ENCODE data around the gene ZBTB33.
A peak's percentile ranks its signal among the peaks of the same experiment; 100 is the strongest.

The ZBTB33 gene

GRCh38 chrX:120242813-120243212 lies 7.8 kb upstream of the ZBTB33 start:
- no CpG with 5 or more reads among the region's 5 CpGs for WGBS (ENCODE audit: insufficient coverage)
- peaks cover 0 to 10% (median 0%) of the 10 kb centered on the region in 4 experiments for H3K4me1 ChIP-seq (ENCODE audit: control extremely low read depth in 1 of 4, control insufficient read depth in 4 of 4, insufficient read depth in 4 of 4, low read length in 3 of 4)
- ChIA-PET POLR2A (no interaction called here), CTCF (interaction anchor here (1.1 to 1.3 kb wide), 2 partner anchors 12 to 29 kb away, joined by 3 read pairs; no protein-coding TSS in a partner anchor)
- peaks cover 0 to 18% (median 0%) of the 10 kb centered on the region in 5 experiments for H3K27me3 ChIP-seq (replicated peaks in 2 of 5; ENCODE audit: control insufficient read depth in 4 of 5, insufficient read depth in 5 of 5, low read length in 4 of 5)
- no peak overlapping the region for H3K4me3 ChIP-seq (ENCODE audit: control insufficient read depth in 1 of 7, extremely low read depth in 1 of 7, insufficient read depth in 4 of 7, low read depth in 2 of 7, low read length in 6 of 7)
- no peak overlapping the region for H3K27ac ChIP-seq (ENCODE audit: insufficient read depth in 1 of 2, low read depth in 1 of 2, low read length in 2 of 2, poor library complexity in 1 of 2, severe bottlenecking in 2 of 2)
- DNase-seq = peak in 2 of 3 donors; percentile 6 to 28
- peaks cover 0 to 11% (median under 1%) of the 10 kb centered on the region in 4 experiments for H3K36me3 ChIP-seq (ENCODE audit: control insufficient read depth in 4 of 4, insufficient read depth in 4 of 4, low read length in 3 of 4)
- H3K9me3 ChIP-seq (ENCODE audit: control extremely low read depth in 1 of 5, control insufficient read depth in 4 of 5, insufficient read depth in 2 of 5, low read depth in 1 of 5, low read length in 4 of 5) = no peaks in the 10 kb centered on the region

- H3K27ac ChIP-seq (ENCODE audit: insufficient read depth in 1 of 2, low read depth in 1 of 2, low read length in 2 of 2, poor library complexity in 1 of 2, severe bottlenecking in 2 of 2) = peak overlapping the region; percentile 80 to 92
- CTCF ChIA-PET = no interaction called here
- DNase-seq = no peak
Observed at GRCh38 chrX:120244395-120244734, 6.2 kb upstream of the ZBTB33 start.

GRCh38 chrX:120244735-120245498 lies 5.7 kb upstream of the ZBTB33 start:
- peak; percentile 81 to 89 (median 89) for DNase-seq

More at GRCh38 chrX:120244395-120244734, 6.2 kb upstream of the ZBTB33 start:
- POLR2A ChIA-PET = no interaction called here
- no peaks in the 10 kb centered on the region for H3K9me3 ChIP-seq (ENCODE audit: control extremely low read depth in 1 of 5, control insufficient read depth in 4 of 5, insufficient read depth in 2 of 5, low read depth in 1 of 5, low read length in 4 of 5)
- 37% methylated on average over 16 of the region's 16 CpGs for WGBS (ENCODE audit: insufficient coverage)
- H3K27me3 ChIP-seq (replicated peaks in 2 of 5; ENCODE audit: control insufficient read depth in 4 of 5, insufficient read depth in 5 of 5, low read length in 4 of 5) = peaks cover 0 to 18% (median 0%) of the 10 kb centered on the region in 5 experiments
- peaks cover 0 to 10% (median 0%) of the 10 kb centered on the region in 4 experiments for H3K4me1 ChIP-seq (ENCODE audit: control extremely low read depth in 1 of 4, control insufficient read depth in 4 of 4, insufficient read depth in 4 of 4, low read length in 3 of 4)
- peak overlapping the region; percentile 71 to 88 (median 81) for H3K4me3 ChIP-seq (ENCODE audit: control insufficient read depth in 1 of 7, extremely low read depth in 1 of 7, insufficient read depth in 4 of 7, low read depth in 2 of 7, low read length in 6 of 7)
- peaks cover 0 to 4% (median under 1%) of the 10 kb centered on the region in 4 experiments for H3K36me3 ChIP-seq (ENCODE audit: control insufficient read depth in 4 of 4, insufficient read depth in 4 of 4, low read length in 3 of 4)

GRCh38 chrX:120251471-120252011 lies 929 bp downstream of the ZBTB33 start:
- H3K4me3 ChIP-seq (ENCODE audit: control insufficient read depth in 1 of 7, extremely low read depth in 1 of 7, insufficient read depth in 4 of 7, low read depth in 2 of 7, low read length in 6 of 7) = peak overlapping the region; percentile 57 to 91 (median 75)
- H3K36me3 ChIP-seq (ENCODE audit: control insufficient read depth in 4 of 4, insufficient read depth in 4 of 4, low read length in 3 of 4) = peaks cover 0 to 13% (median 7%) of the 10 kb centered on the region in 4 experiments
- 43% methylated on average over 18 of the region's 28 CpGs for WGBS (ENCODE audit: insufficient coverage)
- peak in 2 of 3 donors; percentile 52 to 65 for DNase-seq
- H3K4me1 ChIP-seq (ENCODE audit: control extremely low read depth in 1 of 4, control insufficient read depth in 4 of 4, insufficient read depth in 4 of 4, low read length in 3 of 4) = peaks cover 0 to 5% (median 2%) of the 10 kb centered on the region in 4 experiments
- CTCF ChIA-PET = interaction anchor here (0.5 to 1.6 kb wide), 7 partner anchors 9 to 387 kb away, joined by 3 to 12 read pairs (median 3); no protein-coding TSS in a partner anchor
- peaks cover 0 to 13% (median 0%) of the 10 kb centered on the region in 5 experiments for H3K27me3 ChIP-seq (replicated peaks in 2 of 5; ENCODE audit: control insufficient read depth in 4 of 5, insufficient read depth in 5 of 5, low read length in 4 of 5)
- H3K27ac ChIP-seq (ENCODE audit: insufficient read depth in 1 of 2, low read depth in 1 of 2, low read length in 2 of 2, poor library complexity in 1 of 2, severe bottlenecking in 2 of 2) = peak overlapping the region; percentile 81 to 90
- no peaks in the 10 kb centered on the region for H3K9me3 ChIP-seq (ENCODE audit: control extremely low read depth in 1 of 5, control insufficient read depth in 4 of 5, insufficient read depth in 2 of 5, low read depth in 1 of 5, low read length in 4 of 5)
- POLR2A ChIA-PET = no interaction called here

More at GRCh38 chrX:120244735-120245498, 5.7 kb upstream of the ZBTB33 start:
- Histone ChIP-seq H3K4me1 (ENCODE audit: control extremely low read depth in 1 of 4, control insufficient read depth in 4 of 4, insufficient read depth in 4 of 4, low read length in 3 of 4) (peaks cover 0 to 10% (median under 1%) of the 10 kb centered on the region in 4 experiments), H3K27ac (ENCODE audit: insufficient read depth in 1 of 2, low read depth in 1 of 2, low read length in 2 of 2, poor library complexity in 1 of 2, severe bottlenecking in 2 of 2) (peak overlapping the region; percentile 80 to 92), H3K36me3 (ENCODE audit: control insufficient read depth in 4 of 4, insufficient read depth in 4 of 4, low read length in 3 of 4) (no peaks in the 10 kb centered on the region), H3K27me3 (replicated peaks in 2 of 5; ENCODE audit: control insufficient read depth in 4 of 5, insufficient read depth in 5 of 5, low read length in 4 of 5) (peaks cover 0 to 18% (median 0%) of the 10 kb centered on the region in 5 experiments), H3K4me3 (ENCODE audit: control insufficient read depth in 1 of 7, extremely low read depth in 1 of 7, insufficient read depth in 4 of 7, low read depth in 2 of 7, low read length in 6 of 7) (peak overlapping the region; percentile 71 to 88 (median 81)), H3K9me3 (ENCODE audit: control extremely low read depth in 1 of 5, control insufficient read depth in 4 of 5, insufficient read depth in 2 of 5, low read depth in 1 of 5, low read length in 4 of 5) (no peaks in the 10 kb centered on the region)
- 38% methylated on average over 32 of the region's 43 CpGs for WGBS (ENCODE audit: insufficient coverage)
- ChIA-PET POLR2A (no interaction called here), CTCF (no interaction called here)

GRCh38 chrX:120253784-120254183 lies 3.2 kb downstream of the ZBTB33 start:
- no peaks in the 10 kb centered on the region for H3K9me3 ChIP-seq (ENCODE audit: control extremely low read depth in 1 of 5, control insufficient read depth in 4 of 5, insufficient read depth in 2 of 5, low read depth in 1 of 5, low read length in 4 of 5)
- peaks cover 0 to 5% (median 2%) of the 10 kb centered on the region in 4 experiments for H3K4me1 ChIP-seq (ENCODE audit: control extremely low read depth in 1 of 4, control insufficient read depth in 4 of 4, insufficient read depth in 4 of 4, low read length in 3 of 4)
- H3K27ac ChIP-seq (ENCODE audit: insufficient read depth in 1 of 2, low read depth in 1 of 2, low read length in 2 of 2, poor library complexity in 1 of 2, severe bottlenecking in 2 of 2) = no peak overlapping the region
- WGBS (ENCODE audit: insufficient coverage) = 92% methylated on average over 4 of the region's 6 CpGs
- no peak overlapping the region for H3K4me3 ChIP-seq (ENCODE audit: control insufficient read depth in 1 of 7, extremely low read depth in 1 of 7, insufficient read depth in 4 of 7, low read depth in 2 of 7, low read length in 6 of 7)
- H3K36me3 ChIP-seq (ENCODE audit: control insufficient read depth in 4 of 4, insufficient read depth in 4 of 4, low read length in 3 of 4) = peaks cover 0 to 13% (median 8%) of the 10 kb centered on the region in 4 experiments
- no peak for DNase-seq
- H3K27me3 ChIP-seq (replicated peaks in 2 of 5; ENCODE audit: control insufficient read depth in 4 of 5, insufficient read depth in 5 of 5, low read length in 4 of 5) = peaks cover 0 to 13% (median 0%) of the 10 kb centered on the region in 5 experiments
- POLR2A ChIA-PET = no interaction called here
- CTCF ChIA-PET = interaction anchor here (1.0 kb wide), 1 partner anchor 59 kb away, joined by 3 read pairs; no protein-coding TSS in a partner anchor

- no peak overlapping the region for H3K4me3 ChIP-seq (ENCODE audit: control insufficient read depth in 1 of 7, extremely low read depth in 1 of 7, insufficient read depth in 4 of 7, low read depth in 2 of 7, low read length in 6 of 7)
- no peaks in the 10 kb centered on the region for H3K9me3 ChIP-seq (ENCODE audit: control extremely low read depth in 1 of 5, control insufficient read depth in 4 of 5, insufficient read depth in 2 of 5, low read depth in 1 of 5, low read length in 4 of 5)
- H3K36me3 ChIP-seq (ENCODE audit: control insufficient read depth in 4 of 4, insufficient read depth in 4 of 4, low read length in 3 of 4) = peaks cover 0 to 2% (median 0%) of the 10 kb centered on the region in 4 experiments
- peaks cover 0 to 38% (median 0%) of the 10 kb centered on the region in 5 experiments for H3K27me3 ChIP-seq (replicated peaks in 2 of 5; ENCODE audit: control insufficient read depth in 4 of 5, insufficient read depth in 5 of 5, low read length in 4 of 5)
- no peaks in the 10 kb centered on the region for H3K4me1 ChIP-seq (ENCODE audit: control extremely low read depth in 1 of 4, control insufficient read depth in 4 of 4, insufficient read depth in 4 of 4, low read length in 3 of 4)
- POLR2A ChIA-PET = no interaction called here
- no peak overlapping the region for H3K27ac ChIP-seq (ENCODE audit: insufficient read depth in 1 of 2, low read depth in 1 of 2, low read length in 2 of 2, poor library complexity in 1 of 2, severe bottlenecking in 2 of 2)
- CTCF ChIA-PET = interaction anchor here (1.0 kb wide), 2 partner anchors 10 to 170 kb away, joined by 3 read pairs; partner anchors contain the start of gene ZBTB33
- 69% methylated on average over 2 of the region's 3 CpGs for WGBS (ENCODE audit: insufficient coverage)
- no peak for DNase-seq
Observed at GRCh38 chrX:120260369-120260768, 9.8 kb downstream of the ZBTB33 start.

Measured in common myeloid progenitor, CD34-positive (primary cell).